Choroid plexus epithelial cell (primary cell): Measurements from ENCODE around the gene GBF1.
A peak's percentile ranks its signal among the peaks of the same experiment; 100 is the strongest.
"Not testable (repeated sequence)": the region's sequence is repeated elsewhere in the genome, so short reads cannot be mapped to it uniquely, and the experiment has no call there.

Experiments used
- DNase-seq: peaks from one replicate; pipeline ENCODE4 v3.0.0-alpha.2; 2010; ENCODE audit warnings: low read depth
- H3K4me3 ChIP-seq: 2 replicates; pipeline ENCODE4 v1.5.1; 2011; ENCODE audit warnings: low read depth, mild to moderate bottlenecking, control low read depth, low read length, moderate library complexity
- TF ChIP-seq, protein P1 (sequence below): conservative IDR thresholded peaks from 2 replicates; pipeline ENCODE4 v1.5.1; 2011; ENCODE audit warnings: low read depth, mild to moderate bottlenecking, control low read depth, inconsistent platforms, low read length, moderate library complexity

The GBF1 gene

DNA sequence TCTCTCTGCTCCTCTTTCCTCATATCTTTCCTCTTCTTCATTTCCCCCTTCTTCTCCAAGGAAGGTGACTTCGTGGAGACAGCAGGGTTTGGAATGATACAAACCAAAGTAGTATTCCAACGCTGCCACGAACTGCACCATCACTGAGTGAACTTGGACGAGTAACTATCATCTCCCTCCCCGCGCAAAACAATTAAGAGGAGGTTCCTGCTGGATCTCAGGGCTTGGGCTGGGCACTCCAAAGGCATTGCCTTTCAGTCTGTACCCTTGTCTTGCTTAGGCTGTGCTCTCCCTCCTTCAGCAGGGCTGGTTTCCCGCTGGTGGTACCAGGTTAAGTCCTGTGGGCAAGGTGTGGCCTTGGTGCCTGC is 3.2 kb upstream of the GBF1 start:
- H3K4me3 ChIP-seq, result peak overlapping the region; percentile 72
- DNase-seq, result no peak
- TF ChIP-seq, protein P1, sequence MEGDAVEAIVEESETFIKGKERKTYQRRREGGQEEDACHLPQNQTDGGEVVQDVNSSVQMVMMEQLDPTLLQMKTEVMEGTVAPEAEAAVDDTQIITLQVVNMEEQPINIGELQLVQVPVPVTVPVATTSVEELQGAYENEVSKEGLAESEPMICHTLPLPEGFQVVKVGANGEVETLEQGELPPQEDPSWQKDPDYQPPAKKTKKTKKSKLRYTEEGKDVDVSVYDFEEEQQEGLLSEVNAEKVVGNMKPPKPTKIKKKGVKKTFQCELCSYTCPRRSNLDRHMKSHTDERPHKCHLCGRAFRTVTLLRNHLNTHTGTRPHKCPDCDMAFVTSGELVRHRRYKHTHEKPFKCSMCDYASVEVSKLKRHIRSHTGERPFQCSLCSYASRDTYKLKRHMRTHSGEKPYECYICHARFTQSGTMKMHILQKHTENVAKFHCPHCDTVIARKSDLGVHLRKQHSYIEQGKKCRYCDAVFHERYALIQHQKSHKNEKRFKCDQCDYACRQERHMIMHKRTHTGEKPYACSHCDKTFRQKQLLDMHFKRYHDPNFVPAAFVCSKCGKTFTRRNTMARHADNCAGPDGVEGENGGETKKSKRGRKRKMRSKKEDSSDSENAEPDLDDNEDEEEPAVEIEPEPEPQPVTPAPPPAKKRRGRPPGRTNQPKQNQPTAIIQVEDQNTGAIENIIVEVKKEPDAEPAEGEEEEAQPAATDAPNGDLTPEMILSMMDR, result no peak

DNA sequence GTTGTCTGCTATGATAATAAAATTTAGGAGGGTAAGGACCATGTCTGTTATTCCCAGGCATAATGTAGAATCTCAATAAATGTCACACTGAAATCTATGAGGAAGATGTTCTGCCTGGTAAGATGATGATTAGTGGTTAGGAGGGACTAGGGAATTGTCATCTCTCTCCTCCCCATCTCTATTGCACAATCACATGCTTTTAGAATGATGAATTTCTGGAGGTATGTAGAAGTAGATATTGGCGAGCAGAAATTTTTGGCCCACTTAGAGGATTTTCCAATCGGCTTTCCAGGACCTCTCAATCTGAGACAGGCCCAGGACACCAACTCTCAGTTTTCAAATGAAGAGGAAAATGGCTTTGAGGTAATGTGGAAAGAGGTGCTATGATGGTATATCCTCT is 2.0 kb upstream of the GBF1 start:
- TF ChIP-seq, protein P1, result no peak
- no peak overlapping the region for H3K4me3 ChIP-seq
- peak; percentile 80 for DNase-seq

DNA sequence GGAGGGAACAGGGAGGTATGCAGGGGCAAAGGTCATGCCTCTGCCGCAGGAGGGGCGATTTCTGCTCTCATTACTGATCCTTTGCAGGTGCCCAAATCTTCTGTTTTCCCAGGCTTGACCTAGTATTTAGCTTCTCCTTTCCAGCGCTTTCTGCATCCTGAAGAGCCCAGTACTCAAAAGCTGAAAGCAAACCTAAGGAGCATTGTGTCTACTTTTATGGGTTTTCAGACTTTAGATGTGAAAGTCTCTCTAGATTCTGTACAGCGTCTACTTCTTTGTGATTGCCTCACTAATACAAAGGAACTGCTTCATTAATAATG is 560 bp downstream of the GBF1 start:
- H3K4me3 ChIP-seq, result peak overlapping the region; percentile 99
- no peak for DNase-seq
- TF ChIP-seq, protein P1, result no peak

DNA sequence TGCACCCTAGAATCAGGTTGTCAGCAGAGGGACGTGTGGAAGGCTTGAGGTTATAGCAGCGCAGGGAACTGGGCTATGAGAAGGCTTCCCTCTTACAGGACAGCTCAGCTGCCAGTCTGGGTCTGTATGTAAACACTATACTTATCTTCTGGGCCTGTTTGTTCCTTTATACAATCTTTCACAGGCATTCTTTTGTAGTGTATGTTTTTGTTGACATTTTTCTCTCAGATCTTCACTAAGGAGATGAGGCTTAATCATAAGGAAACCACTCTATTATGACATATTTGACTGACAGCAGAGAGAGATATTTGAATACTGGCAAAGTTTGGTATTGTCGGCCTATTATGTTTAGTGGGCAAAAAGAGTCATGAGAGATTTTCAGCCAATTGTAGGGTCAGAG is 929 bp downstream of the GBF1 start:
- DNase-seq, result peak; percentile 59
- TF ChIP-seq, protein P1, result no peak
- peak overlapping the region; percentile 99 for H3K4me3 ChIP-seq

DNA sequence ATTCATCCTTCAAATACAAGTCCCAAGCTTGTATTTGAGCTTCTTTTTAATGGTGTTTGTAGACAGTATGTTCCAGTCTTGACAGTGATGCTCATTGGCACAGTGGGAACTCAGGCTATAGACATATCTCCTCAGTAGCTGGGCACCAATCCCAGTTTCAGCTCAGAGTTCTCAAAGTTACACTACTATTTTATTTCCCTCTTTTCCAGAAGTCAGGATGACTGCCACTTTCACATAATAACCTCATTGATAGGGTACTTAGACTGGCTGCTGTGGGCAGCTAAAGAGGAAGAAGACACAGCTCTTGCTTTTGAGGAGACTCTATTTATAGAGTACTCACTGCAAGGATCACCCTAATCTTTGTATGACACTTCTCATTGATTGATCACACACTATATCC is 2.4 kb downstream of the GBF1 start:
- DNase-seq, result peak; percentile 28
- H3K4me3 ChIP-seq, result no peak overlapping the region
- TF ChIP-seq, protein P1, result no peak

DNA sequence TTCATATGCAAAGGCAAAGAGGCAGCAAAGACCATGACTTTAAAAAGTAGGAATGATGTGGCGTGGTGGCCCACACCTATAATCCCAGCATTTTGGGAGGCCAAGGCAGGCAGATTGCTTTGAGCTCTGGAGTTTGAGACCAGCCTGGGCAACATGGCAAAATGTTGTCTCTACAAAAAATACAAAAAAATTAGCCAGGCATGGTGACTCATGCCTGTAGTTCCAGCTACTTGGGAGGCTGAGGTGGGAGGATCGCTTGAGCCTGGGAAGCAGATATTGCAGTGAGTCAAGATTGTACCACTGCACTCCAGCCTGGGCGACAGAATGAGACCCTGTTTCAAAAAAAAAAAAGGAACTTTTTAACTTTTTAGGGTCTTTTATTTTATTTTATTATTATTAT is 7.2 kb downstream of the GBF1 start:
- not testable (repeated sequence) for H3K4me3 ChIP-seq, DNase-seq

DNA sequence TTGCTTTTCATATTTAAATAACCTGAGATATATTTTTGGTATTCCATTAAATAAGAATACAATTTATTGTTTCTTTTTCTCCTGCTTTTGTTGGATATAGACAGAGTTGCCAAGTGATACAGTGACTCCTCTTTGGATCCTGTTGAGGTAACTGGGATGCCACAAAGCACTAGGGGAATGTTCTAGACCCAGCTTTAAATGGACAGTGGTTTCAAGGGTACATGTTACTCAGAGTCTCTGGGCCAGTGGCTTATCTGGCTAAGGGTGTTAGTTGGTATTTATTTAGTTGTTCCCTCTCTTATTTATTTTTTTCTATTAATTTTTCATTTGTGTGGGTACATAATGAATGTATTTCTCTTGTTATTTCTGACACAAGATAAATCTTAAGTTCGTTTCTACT is 9.1 kb downstream of the GBF1 start:
- H3K4me3 ChIP-seq, result no peak overlapping the region
- TF ChIP-seq, protein P1, result no peak
- no peak for DNase-seq

DNA sequence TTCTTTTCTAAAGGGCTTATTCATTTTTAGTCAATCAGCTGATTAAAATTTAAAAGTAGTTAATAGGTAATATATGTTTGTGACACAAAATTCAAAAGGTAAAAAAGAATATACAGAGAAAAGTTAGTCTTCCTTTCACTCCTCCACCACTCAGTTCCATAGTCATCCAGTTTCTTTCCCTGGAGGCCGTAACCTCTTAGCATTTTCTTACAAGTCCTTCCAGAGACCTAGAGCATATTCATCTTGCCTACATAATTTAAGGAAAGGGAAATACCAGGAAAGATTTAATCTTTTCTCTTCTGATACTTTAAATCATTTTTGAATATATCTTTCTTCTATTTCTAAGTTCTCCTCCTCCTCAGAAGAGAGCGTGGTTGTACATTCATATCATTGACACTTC is 10.1 kb downstream of the GBF1 start:
- DNase-seq, result no peak
- no peak overlapping the region for H3K4me3 ChIP-seq
- TF ChIP-seq, protein P1, result no peak
